ENCODE measurements around the gene LYL1. TPM values are rescaled to one million over a fixed set of nuclear protein-coding genes. Genes with fewer than 3 reads are reported as not detected.

Gene LYL1
- total RNA-seq, 4 donors from 2014 or later = 4.5 to 33.4 (median 16.7) TPM

DNA sequence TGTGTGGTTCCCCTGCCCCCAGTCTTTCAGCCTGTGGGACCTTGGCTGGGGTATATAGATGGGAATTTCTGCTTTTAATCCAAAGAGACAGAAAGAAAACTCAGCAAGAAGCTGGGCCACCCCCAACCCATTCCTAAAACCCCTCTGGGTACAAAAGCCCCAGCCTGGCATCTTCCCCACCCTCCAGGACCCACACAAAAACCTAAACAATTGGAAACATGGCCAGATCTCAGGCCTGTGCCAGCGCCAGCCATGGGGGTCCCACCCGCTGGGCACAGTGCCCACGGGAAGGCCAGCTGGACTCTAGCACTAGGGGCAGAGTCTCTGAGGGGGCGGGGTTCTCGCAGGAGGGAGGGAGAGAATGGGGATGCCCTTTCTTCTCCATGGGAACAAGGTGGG lies 8.6 kb downstream of the LYL1 start:
- Histone ChIP-seq H3K4me3 (no peak overlapping the region), H3K27me3 (no peaks in the 10 kb centered on the region), H3K4me1 (peaks cover 36 to 74% (median 55%) of the 10 kb centered on the region in 4 donors), H3K36me3 (no peaks in the 10 kb centered on the region), H3K9me3 (no peaks in the 10 kb centered on the region), H3K27ac (peak overlapping the region; percentile 89 to 93 (median 92))
- TF ChIP-seq POLR2AphosphoS5 (IDR thresholded peaks at IDR 0.05) = no peak
- peak in 1 of 5 experiments; percentile 37 for TF ChIP-seq CTCF (IDR thresholded peaks at IDR 0.05)
- intact Hi-C loops (cut with DNase I; ENCODE audit: low total_unique reads) = loop anchor here (10.0 kb wide), 1 partner anchor 209 kb away; the partner anchor contains the start of genes DNASE2 and KLF1
- in situ Hi-C loops (cut with MboI; ENCODE audit: low pct_ligation_motif_present in 1 of 4, low pct_unique_long_range_greater_than_20kb in 1 of 4, low sequenced_read_pairs in 3 of 4) = loop anchor here in 2 of 4 donors (5.0 to 25.0 kb wide), 2 partner anchors 107 to 117 kb away; partner anchors contain the start of gene NFIX (in 1 of the 2)
- WGBS, 2 donors (ENCODE audit: low coverage in 1 of 2) = 30% methylated on average over 5 of the region's 5 CpGs; no CpG with 5 or more reads in 1 of the 2 donors
- no peak for DNase-seq

DNA sequence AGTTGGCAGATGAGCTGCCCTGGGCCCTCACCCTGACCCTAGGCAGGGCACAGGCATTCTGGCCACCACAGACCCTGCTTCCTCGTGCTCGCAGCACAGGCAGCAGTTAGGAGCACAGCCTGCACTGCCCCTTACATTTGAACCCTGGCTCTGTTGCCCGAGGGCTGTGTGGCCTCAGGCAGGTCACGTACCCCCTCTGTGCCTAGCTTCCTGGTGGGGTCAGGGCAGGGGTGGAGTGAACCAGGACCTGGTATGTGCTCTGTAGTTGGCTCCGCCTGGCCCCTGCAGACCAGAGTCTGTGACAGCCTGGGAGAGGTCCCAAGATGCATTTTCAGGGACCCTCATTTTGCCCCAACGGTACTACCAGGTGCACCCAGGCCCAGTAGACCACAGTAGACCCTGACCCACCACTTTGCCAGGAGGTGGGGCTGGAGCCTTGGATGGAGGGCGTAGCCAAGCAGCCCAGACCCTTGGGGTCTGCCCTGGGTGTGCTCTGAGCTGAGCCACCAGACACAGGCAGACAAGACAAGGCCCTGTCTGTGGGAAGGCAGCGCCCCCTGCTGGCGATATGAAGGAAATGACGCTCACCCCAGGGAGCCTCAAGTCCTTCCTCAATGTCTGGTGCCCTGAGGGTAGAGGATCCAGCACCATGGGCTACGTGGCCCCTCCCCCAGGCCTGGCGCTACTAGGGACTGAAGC lies 9.1 kb downstream of the LYL1 start:
- no peaks in the 10 kb centered on the region for H3K27me3 ChIP-seq

DNA sequence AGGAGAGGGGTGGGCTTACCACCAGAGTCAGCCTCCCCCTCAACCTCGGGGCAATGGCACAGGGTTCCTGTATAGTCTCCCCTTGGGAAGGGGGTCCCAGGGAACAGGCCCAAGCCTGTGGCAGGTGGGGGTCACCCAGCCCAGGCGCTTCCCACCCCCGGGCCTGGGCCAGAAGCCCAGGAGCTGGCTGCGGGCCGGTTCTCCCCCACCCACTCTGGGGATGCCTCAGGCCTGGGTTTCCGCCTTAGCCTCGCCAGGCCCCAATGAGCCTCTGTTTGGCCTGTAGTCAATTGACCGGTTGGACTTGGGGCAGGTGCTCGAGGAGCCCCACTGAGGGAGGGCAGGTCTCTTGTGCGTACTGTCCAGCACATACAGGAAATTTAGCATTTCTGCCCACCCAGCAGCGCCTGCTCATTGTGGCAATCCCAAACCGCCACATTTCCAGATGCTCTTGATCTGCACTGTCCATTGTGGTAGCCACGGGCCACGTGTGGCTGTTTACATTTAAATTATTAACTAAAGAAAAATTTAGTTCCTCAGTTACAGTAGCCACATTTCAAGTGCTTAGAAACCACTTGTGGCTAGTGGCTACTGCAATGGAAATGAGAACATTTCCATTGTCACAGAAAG lies 9.9 kb downstream of the LYL1 start:
- Histone ChIP-seq H3K4me1 (peaks cover 24 to 60% (median 43%) of the 10 kb centered on the region in 4 donors), H3K27ac (peak overlapping the region; percentile 61 to 92 (median 90)), H3K9me3 (no peaks in the 10 kb centered on the region), H3K36me3 (no peaks in the 10 kb centered on the region), H3K27me3 (no peaks in the 10 kb centered on the region), H3K4me3 (no peak overlapping the region)
- no peak for TF ChIP-seq EP300 (IDR thresholded peaks at IDR 0.05; ENCODE audit: low read depth)
- 48% methylated on average over 14 of the region's 14 CpGs; no CpG with 5 or more reads in 1 of the 2 donors for WGBS, 2 donors (ENCODE audit: low coverage in 1 of 2)
- DNase-seq = no peak
- in situ Hi-C loops (cut with MboI; ENCODE audit: low pct_ligation_motif_present in 1 of 4, low pct_unique_long_range_greater_than_20kb in 1 of 4, low sequenced_read_pairs in 3 of 4) = loop anchor here in 2 of 4 donors (5.0 to 25.0 kb wide), 2 partner anchors 105 to 115 kb away; partner anchors contain the start of gene NFIX (in 1 of the 2)
- intact Hi-C loops (cut with DNase I; ENCODE audit: low total_unique reads) = loop anchor here (2.0 to 10.0 kb wide), 2 partner anchors 114 to 208 kb away; partner anchors contain the start of genes DNASE2 and KLF1

More for the DNA sequence above, 9.1 kb downstream of the LYL1 start:
- intact Hi-C loops (cut with DNase I; ENCODE audit: low total_unique reads) (loop anchor here (2.0 to 10.0 kb wide), 2 partner anchors 115 to 209 kb away; partner anchors contain the start of genes DNASE2 and KLF1), in situ Hi-C loops (cut with MboI; ENCODE audit: low pct_ligation_motif_present in 1 of 4, low pct_unique_long_range_greater_than_20kb in 1 of 4, low sequenced_read_pairs in 3 of 4) (loop anchor here in 2 of 4 donors (5.0 to 25.0 kb wide), 2 partner anchors 106 to 116 kb away; partner anchors contain the start of gene NFIX (in 1 of the 2))
- WGBS, 2 donors (ENCODE audit: low coverage in 1 of 2) = 42% methylated on average over 11 of the region's 12 CpGs; no CpG with 5 or more reads in 1 of the 2 donors
- peak overlapping the region; percentile 89 to 93 (median 92) for H3K27ac ChIP-seq
- H3K9me3 ChIP-seq = no peaks in the 10 kb centered on the region
- TF ChIP-seq EP300 (IDR thresholded peaks at IDR 0.05; ENCODE audit: low read depth) = no peak
- peak; percentile 94 to 97 (median 96) for TF ChIP-seq CTCF (IDR thresholded peaks at IDR 0.05)
- DNase-seq = peak; percentile 86
- H3K4me1 ChIP-seq = peaks cover 31 to 69% (median 50%) of the 10 kb centered on the region in 4 donors
- H3K36me3 ChIP-seq = no peaks in the 10 kb centered on the region
- no peak overlapping the region for H3K4me3 ChIP-seq

DNA sequence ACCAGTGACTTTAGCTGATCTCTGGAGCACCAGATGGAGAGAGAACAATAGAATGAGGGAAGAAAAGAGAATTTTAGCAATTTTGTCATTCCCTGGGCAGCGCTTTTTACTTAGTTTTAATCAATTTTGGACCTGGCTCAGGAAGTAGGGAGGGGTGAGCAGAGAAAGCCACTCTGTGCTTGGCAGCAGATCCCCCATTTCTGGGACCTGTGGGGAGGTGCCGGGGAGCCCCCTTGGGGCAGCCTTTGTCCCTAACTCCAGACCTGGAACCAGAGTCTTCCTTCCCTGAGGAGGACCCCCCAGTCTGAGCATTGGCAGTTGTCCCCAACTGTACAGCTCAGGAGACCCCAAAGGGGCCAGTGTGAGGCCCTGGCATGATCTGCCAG lies 10.5 kb downstream of the LYL1 start:
- in situ Hi-C loops (cut with MboI; ENCODE audit: low pct_ligation_motif_present in 1 of 4, low pct_unique_long_range_greater_than_20kb in 1 of 4, low sequenced_read_pairs in 3 of 4) = loop anchor here in 2 of 4 donors (5.0 to 25.0 kb wide), 2 partner anchors 105 to 115 kb away; partner anchors contain the start of gene NFIX (in 1 of the 2)

More for the DNA sequence above, 10.5 kb downstream of the LYL1 start:
- peaks cover 19 to 55% (median 38%) of the 10 kb centered on the region in 4 donors for H3K4me1 ChIP-seq
- peak overlapping the region; percentile 61 to 92 (median 90) for H3K27ac ChIP-seq
- H3K4me3 ChIP-seq = no peak overlapping the region
- TF ChIP-seq POLR2AphosphoS5 (IDR thresholded peaks at IDR 0.05) = no peak
- no peak for TF ChIP-seq CTCF (IDR thresholded peaks at IDR 0.05)
- no peak for TF ChIP-seq POLR2A (IDR thresholded peaks at IDR 0.05)
- TF ChIP-seq EP300 (IDR thresholded peaks at IDR 0.05; ENCODE audit: low read depth) = no peak
- DNase-seq = no peak
- no peaks in the 10 kb centered on the region for H3K27me3 ChIP-seq
- no peaks in the 10 kb centered on the region for H3K36me3 ChIP-seq
- WGBS, 2 donors (ENCODE audit: low coverage in 1 of 2) = 82 to 100% methylated on average over 1 to 2 of the region's 2 CpGs
- H3K9me3 ChIP-seq = no peaks in the 10 kb centered on the region
- intact Hi-C loops (cut with DNase I; ENCODE audit: low total_unique reads) = loop anchor here (2.0 to 10.0 kb wide), 2 partner anchors 113 to 207 kb away; partner anchors contain the start of genes DNASE2 and KLF1

All from transverse colon (tissue), 4 donors.